Activated naive CD4-positive, alpha-beta T cell treated with anti-CD3 and anti-CD28 coated beads for 36 hours (primary cell): Measurements from ENCODE around the gene MAP3K14. TPM values are rescaled to one million over a fixed set of nuclear protein-coding genes. Genes with fewer than 3 reads are reported as not detected.
A peak's percentile ranks its signal among the peaks of the same experiment; 100 is the strongest.

Source experiments
- CTCF ChIA-PET: fragments of 350-600 bp; sonication (Branson Sonifier 250); formaldehyde crosslinking; loops from one replicate; lab custom pipeline; 2021; ENCODE audit warnings: antibody characterized with exemption; lab: Charles Lee
- DNase-seq: peaks from one replicate; pipeline ENCODE4 v3.0.0-alpha.2; 2020
- H3K27ac Mint-ChIP-seq: one replicate; pipeline ENCODE4 v1.8.0; 2021; ENCODE audit warnings: mild to moderate bottlenecking, mixed read lengths
- H3K27me3 Mint-ChIP-seq: one replicate; pipeline ENCODE4 v1.8.0; 2021; ENCODE audit warnings: low read depth, mixed read lengths
- H3K36me3 Mint-ChIP-seq: one replicate; pipeline ENCODE4 v1.8.0; 2021; ENCODE audit warnings: low read depth, mixed read lengths
- H3K4me1 Mint-ChIP-seq: one replicate; pipeline ENCODE4 v1.8.0; 2021; ENCODE audit warnings: low read depth, mixed read lengths
- H3K4me3 Mint-ChIP-seq: one replicate; pipeline ENCODE4 v1.8.0; 2021; ENCODE audit warnings: mild to moderate bottlenecking, moderate library complexity, mixed read lengths
- H3K9me3 Mint-ChIP-seq: one replicate; pipeline ENCODE4 v1.8.0; 2021; ENCODE audit warnings: mixed read lengths
- intact Hi-C: fragments of 100-400 bp; cut with micrococcal nuclease; formaldehyde crosslinking; loops from one replicate; pipeline ENCODE4 v1.15.1; 2023
- total RNA-seq, 2 experiments: library from RNA; stranded (reverse); gene quantifications; one replicate each; pipeline ENCODE4 v1.2.3, GENCODE V29; 2021

MAP3K14 gene
- total RNA-seq, 2 experiments from 2014 or later = 45.5 to 52.0 TPM

DNA sequence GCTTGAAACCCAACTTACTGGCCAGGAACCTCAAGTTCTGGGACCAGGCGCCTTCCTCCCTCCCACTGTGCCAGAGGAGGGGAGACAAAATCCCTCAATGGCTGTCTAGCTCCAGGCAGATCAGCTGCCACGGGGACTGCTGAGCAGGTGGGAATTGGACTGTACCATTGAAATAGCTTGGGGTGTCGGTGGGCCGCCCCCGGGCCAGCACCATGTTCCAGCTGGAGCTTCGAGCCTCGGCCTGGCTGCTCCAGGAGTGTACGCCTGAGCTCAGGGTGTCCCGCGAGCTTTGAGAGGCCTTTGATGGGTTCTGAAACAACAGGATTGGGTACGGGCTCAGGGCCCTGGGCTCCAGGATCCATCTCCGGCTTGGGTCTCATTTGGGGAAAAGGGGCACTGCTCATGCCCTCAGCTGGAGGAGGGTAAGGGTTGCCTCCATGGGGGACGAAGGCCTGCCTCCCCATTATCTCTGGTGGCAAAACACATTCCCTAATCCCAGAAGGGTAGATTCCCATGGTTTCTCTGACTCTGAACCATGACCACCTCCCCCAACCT is 50.4 kb downstream of the MAP3K14 start:
- no peak for DNase-seq
- Mint-ChIP-seq H3K27me3 (no peaks in the 10 kb centered on the region), H3K27ac (peak overlapping the region; percentile 54), H3K9me3 (no peaks in the 10 kb centered on the region), H3K4me3 (no peak overlapping the region), H3K4me1 (peaks cover 28% of the 10 kb centered on the region), H3K36me3 (peaks cover 40% of the 10 kb centered on the region)
- intact Hi-C loops = no loop called here
- CTCF ChIA-PET = interaction anchor here (0.6 to 1.5 kb wide), 6 partner anchors 9 to 131 kb away, joined by 3 to 5 read pairs (median 4); partner anchors contain the start of gene ACBD4

DNA sequence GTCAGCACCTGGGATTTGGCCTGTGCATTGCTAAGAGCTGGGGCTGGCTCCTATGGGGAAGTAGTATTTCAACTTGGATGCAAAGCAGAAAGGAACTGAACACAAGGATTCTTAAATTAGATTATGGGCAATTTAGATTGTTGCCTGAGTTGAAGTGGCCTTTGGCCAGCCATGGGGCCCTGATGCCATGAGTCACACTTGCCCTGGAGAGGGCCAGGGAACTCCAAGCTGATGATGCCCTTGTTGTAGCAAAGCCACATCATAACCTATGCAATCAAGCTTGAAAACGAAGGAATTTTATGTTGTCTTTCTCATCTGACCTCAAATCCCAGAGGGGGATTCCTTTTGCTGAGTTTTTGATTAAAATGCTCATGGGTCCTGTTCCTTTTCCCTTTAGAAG is 51.0 kb downstream of the MAP3K14 start:
- H3K36me3 Mint-ChIP-seq = peaks cover 37% of the 10 kb centered on the region
- intact Hi-C loops = no loop called here
- H3K4me1 Mint-ChIP-seq = peaks cover 28% of the 10 kb centered on the region
- no peaks in the 10 kb centered on the region for H3K27me3 Mint-ChIP-seq
- no peak overlapping the region for H3K4me3 Mint-ChIP-seq
- CTCF ChIA-PET = interaction anchor here (0.6 to 1.5 kb wide), 4 partner anchors 10 to 119 kb away, joined by 3 to 5 read pairs (median 4); no protein-coding TSS in a partner anchor
- H3K9me3 Mint-ChIP-seq = no peaks in the 10 kb centered on the region
- no peak for DNase-seq
- peak overlapping the region; percentile 54 for H3K27ac Mint-ChIP-seq

DNA sequence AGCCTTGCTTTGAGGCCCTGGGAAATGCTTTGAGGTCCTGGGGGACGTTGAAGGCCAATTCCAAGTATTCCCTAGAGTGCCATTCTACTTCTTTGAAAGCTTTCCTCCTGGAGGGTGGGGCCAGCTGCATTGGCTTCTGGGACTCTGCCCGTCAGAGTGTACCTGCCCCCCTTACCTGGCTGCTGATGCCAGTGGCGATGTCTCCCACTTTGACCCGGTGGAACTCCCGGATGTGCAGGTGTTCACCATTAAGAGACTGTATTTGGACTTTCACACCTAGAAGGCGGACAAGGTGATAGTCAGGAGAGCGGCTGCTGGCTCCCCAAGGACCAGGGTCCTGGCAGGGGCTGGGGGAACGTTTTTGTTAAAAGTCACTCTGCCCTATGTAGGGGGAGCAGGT is 51.8 kb downstream of the MAP3K14 start:
- no peak for DNase-seq
- H3K9me3 Mint-ChIP-seq = no peaks in the 10 kb centered on the region
- H3K4me3 Mint-ChIP-seq = no peak overlapping the region
- peaks cover 30% of the 10 kb centered on the region for H3K36me3 Mint-ChIP-seq
- intact Hi-C loops = no loop called here
- no peaks in the 10 kb centered on the region for H3K27me3 Mint-ChIP-seq
- CTCF ChIA-PET = interaction anchor here (0.7 to 1.1 kb wide), 2 partner anchors 37 to 46 kb away, joined by 3 to 4 read pairs; no protein-coding TSS in a partner anchor
- H3K27ac Mint-ChIP-seq = peak overlapping the region; percentile 18
- H3K4me1 Mint-ChIP-seq = peaks cover 23% of the 10 kb centered on the region

DNA sequence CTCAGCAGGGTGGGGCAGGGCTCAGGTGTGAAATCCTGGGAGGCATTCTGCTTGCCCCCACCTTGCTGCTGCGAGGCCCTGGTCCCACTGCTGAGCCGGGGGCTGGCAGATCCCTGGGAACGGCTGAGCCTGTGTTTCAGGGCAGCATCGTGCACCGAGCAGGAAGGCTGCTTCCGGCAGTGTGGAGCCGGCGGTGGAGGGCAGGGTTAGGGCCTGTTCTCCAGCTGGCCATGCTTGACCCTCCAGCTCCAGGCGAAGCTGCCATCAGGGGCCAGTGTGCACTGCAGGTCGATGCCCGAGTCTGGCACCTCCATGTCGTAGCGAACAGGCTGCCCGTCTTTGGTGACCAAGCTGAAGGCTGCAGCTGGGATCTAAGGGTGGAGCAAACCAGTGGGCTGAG is 52.4 kb downstream of the MAP3K14 start:
- intact Hi-C loops = no loop called here
- H3K27ac Mint-ChIP-seq = peak overlapping the region; percentile 18
- no peaks in the 10 kb centered on the region for H3K9me3 Mint-ChIP-seq
- no peak for DNase-seq
- no peaks in the 10 kb centered on the region for H3K27me3 Mint-ChIP-seq
- peaks cover 26% of the 10 kb centered on the region for H3K36me3 Mint-ChIP-seq
- peaks cover 19% of the 10 kb centered on the region for H3K4me1 Mint-ChIP-seq
- H3K4me3 Mint-ChIP-seq = no peak overlapping the region
- CTCF ChIA-PET = interaction anchor here (1.1 kb wide), 1 partner anchor 46 kb away, joined by 3 read pairs; no protein-coding TSS in a partner anchor

DNA sequence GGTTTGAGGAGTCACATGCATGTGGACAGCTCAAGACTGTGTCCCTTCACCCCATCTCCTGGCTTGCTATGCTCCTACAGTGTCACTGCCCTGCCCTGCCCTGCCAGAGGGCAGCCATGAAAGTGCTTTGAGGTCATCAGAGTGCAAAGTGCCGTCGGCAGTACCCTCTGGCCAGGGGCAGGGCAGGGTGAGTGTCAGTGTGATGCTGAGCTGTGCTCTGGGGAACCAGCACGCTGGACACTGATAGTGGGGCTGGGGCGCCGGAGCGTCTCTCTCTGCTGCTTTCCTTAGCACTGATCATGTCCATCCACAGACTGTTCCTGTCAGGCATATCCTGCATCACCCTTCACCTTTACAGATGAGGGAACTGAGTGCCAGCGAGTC is 53.4 kb downstream of the MAP3K14 start:
- DNase-seq = no peak
- Mint-ChIP-seq H3K4me3 (no peak overlapping the region), H3K27ac (peak overlapping the region; percentile 36), H3K27me3 (no peaks in the 10 kb centered on the region), H3K36me3 (peaks cover 24% of the 10 kb centered on the region), H3K4me1 (peaks cover 19% of the 10 kb centered on the region), H3K9me3 (no peaks in the 10 kb centered on the region)
- intact Hi-C loops = loop anchor here (2.0 kb wide), 1 partner anchor 39 kb away; no protein-coding TSS in a partner anchor
- CTCF ChIA-PET = interaction anchor here (0.9 to 2.3 kb wide), 6 partner anchors 9 to 128 kb away, joined by 3 to 10 read pairs (median 4); partner anchors contain the start of gene ACBD4

DNA sequence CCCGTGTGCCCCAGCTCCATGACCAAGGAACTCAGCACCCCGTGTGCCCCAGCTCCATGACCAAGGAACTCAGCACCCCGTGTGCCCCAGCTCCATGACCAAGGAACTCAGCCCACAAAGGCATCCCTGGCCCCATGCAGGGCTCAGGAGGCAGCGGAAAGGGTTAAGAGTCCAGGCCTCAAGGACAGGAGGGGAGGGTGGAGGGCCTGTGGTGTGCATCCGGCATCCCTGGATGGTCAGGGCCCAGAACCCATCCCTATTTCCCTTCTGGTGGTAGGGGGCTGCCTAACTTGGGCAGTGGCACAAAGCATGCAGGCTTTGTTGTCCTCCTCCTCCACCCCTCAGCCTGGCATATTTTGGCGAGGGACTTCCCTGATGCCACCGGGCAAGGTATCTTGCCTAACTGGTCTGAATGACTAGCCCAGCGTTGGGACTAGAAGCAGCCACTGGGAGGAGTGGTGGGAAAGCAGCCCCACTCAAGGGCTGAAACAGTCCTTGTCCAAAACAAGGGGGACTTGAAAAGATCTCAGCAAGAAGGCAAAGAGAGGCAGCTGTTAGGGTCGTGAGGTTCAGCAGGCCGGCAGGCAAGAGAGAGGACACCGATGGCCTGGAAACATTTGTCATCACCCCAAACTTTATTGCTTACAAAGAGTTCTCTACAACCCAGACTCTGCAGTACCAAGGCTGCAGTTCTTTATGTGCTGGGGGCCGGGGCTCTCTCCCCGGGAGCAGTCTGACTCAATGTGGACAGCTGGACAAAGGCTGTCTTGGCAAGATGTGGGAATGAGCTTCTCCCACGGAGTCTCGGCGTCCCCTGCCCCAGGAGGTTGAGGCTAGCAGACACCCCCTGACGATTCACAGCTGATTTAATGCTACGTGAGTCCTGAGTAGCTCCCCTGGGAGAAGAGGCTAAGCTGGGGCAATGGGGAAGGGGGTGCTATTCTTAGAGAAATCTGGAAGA is 54.0 kb downstream of the MAP3K14 start:
- DNase-seq = peak; percentile 27
- CTCF ChIA-PET = interaction anchor here (0.9 to 2.3 kb wide), 6 partner anchors 10 to 128 kb away, joined by 3 to 10 read pairs (median 4); partner anchors contain the start of gene ACBD4
- peaks cover 20% of the 10 kb centered on the region for H3K4me1 Mint-ChIP-seq
- H3K36me3 Mint-ChIP-seq = peaks cover 19% of the 10 kb centered on the region
- intact Hi-C loops = loop anchor here (1.0 to 2.0 kb wide), 2 partner anchors 15 to 38 kb away; no protein-coding TSS in a partner anchor
- peak overlapping the region; percentile 81 for H3K4me3 Mint-ChIP-seq
- H3K27me3 Mint-ChIP-seq = no peaks in the 10 kb centered on the region
- no peaks in the 10 kb centered on the region for H3K9me3 Mint-ChIP-seq
- peak overlapping the region; percentile 83 for H3K27ac Mint-ChIP-seq

DNA sequence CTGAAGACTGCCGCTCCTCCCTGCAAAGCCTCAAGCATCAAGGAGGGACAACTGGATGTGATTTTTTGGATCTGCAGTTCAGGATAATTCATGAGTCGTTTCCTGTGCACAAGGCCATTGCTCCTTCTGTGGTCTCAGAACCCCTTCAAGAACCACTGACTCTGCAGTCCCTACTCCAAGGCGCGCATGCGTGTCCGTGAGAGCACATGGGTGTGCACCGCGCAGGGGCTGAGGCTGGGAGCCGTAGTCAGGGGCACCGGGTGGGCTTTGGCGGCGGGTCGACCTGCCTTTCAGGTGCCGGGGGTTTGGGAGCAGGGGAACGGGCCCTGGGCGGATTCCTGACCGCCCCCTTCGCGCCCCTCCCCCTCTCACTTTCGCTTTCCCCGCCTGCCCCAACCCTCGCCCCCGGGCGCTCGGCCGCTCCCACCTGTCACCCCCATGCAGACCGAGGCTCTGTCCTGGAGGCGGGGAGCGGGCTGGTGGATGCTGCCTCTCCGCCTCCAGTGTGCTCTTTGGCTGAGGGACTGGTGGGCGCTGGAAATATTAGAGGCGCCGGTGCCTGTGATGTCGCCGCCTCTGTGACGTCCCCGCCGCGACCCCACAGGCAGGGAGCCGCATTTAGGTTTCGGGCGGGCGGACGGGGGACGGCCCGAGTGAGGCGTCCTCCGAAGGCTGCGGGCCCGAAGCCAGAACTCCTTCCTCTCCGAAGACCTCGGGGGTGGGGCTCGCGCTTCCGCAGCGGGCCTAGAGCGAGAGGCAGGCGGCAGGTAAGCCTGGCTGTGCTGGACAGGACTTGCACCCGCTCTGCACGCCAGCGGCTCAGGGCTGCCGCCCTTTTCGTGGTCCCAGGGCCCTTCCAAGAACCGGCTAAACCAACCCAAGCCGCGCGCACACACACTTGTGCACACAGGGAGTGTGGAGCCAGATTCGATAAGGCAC is 55.0 kb downstream of the MAP3K14 start, which contains the start of gene SPATA32:
TSS of gene SPATA32 (minus strand) at position 518 of the 939 bp plus-strand sequence. CDS start at position 440, 78 bp downstream.
- peak within 1 kb of the TSS; percentile 83 for H3K27ac Mint-ChIP-seq
- CTCF ChIA-PET = interaction anchor here (1.2 to 2.3 kb wide), 5 partner anchors 9 to 123 kb away, joined by 3 to 10 read pairs (median 5); no protein-coding TSS in a partner anchor
- H3K27me3 Mint-ChIP-seq = no peaks in the 10 kb centered on the region
- intact Hi-C loops = loop anchor here (1.0 to 2.0 kb wide), 2 partner anchors 15 to 37 kb away; no protein-coding TSS in a partner anchor
- H3K4me3 Mint-ChIP-seq = peak within 1 kb of the TSS; percentile 81
- H3K9me3 Mint-ChIP-seq = no peaks in the 10 kb centered on the region
- H3K4me1 Mint-ChIP-seq = peaks cover 28% of the 10 kb centered on the region
- DNase-seq = peak; percentile 79
- H3K36me3 Mint-ChIP-seq = peaks cover 11% of the 10 kb centered on the region

DNA sequence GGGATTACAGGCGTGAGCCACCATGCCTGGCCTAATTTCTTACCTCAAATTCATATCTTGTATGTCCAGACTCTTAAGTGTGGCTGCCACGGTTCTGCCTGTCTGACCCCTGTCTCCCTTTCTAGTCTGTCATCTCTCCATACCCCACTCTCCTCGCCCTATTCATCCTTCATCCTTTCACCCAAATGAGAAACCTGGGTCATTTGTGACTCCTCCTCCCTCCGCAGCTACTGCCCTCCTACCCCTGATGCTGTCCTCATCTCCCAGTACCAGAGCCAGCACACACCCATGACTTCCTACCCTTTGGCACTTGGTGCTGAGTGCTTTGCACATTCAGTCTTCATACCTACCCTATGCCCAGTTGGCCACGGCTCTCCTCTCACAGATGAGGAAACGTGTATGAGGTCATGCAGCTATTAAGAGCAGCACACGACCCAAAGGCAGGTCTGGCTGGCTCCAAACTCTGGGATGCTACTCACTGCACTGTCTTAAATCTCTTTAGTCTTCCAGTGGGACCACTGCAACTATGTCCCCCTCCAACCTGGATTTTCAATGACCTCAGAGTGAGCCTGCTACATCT is 56.5 kb downstream of the MAP3K14 start:
- CTCF ChIA-PET = interaction anchor here (0.6 to 4.1 kb wide), 9 partner anchors 10 to 127 kb away, joined by 3 to 27 read pairs (median 5); partner anchors contain the start of gene ACBD4
- Mint-ChIP-seq H3K27me3 (no peaks in the 10 kb centered on the region), H3K4me1 (peaks cover 36% of the 10 kb centered on the region), H3K36me3 (peaks cover 10% of the 10 kb centered on the region), H3K4me3 (no peak overlapping the region), H3K9me3 (no peaks in the 10 kb centered on the region), H3K27ac (no peak overlapping the region)
- intact Hi-C loops = no loop called here
- DNase-seq = no peak

DNA sequence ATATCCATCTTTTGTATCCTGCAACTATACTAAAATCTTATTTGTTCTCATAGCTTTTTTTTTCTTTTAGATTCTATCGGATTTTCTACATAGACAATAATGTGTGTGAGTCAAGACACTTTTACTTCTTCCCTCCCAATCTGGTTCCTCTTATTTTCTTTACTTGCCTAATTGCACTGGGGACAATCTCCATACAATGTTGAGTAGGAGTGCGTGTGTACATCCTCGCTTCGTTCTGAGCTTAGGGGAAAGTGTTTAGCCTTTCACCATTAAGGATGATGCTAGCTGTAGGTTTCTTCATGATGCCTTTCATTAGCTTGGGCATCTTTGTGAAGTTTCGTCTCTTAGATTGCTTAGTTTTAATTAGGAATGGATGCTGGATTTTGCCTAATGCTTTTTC is 57.8 kb downstream of the MAP3K14 start:
- H3K4me1 Mint-ChIP-seq = peaks cover 42% of the 10 kb centered on the region
- H3K27ac Mint-ChIP-seq = no peak overlapping the region
- no peak overlapping the region for H3K4me3 Mint-ChIP-seq
- peaks cover 5% of the 10 kb centered on the region for H3K36me3 Mint-ChIP-seq
- intact Hi-C loops = no loop called here
- DNase-seq = no peak
- H3K9me3 Mint-ChIP-seq = no peaks in the 10 kb centered on the region
- no peaks in the 10 kb centered on the region for H3K27me3 Mint-ChIP-seq
- CTCF ChIA-PET = interaction anchor here (1.0 to 4.1 kb wide), 7 partner anchors 9 to 127 kb away, joined by 3 to 27 read pairs (median 6); partner anchors contain the start of gene ACBD4

DNA sequence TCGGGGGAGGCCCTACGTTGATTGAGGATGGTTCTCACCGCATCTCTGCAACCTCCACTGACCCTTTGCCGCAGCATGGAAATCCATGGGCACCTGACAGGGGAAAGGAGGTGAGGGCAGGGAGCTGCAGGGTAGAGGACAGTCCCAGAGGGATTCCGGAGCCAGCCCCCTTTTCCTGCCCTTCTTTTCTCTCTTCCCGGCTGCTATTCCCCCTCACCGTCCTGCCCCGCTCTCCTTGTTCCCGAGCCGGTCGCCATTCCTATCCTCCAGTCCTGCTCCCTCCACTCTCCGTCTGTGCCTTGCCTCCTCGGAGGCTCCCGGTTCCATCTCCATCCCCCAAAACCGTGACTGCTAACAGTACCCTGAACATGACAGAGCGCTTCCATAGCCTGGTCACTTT is 59.7 kb downstream of the MAP3K14 start:
- Mint-ChIP-seq H3K9me3 (no peaks in the 10 kb centered on the region), H3K4me3 (no peak overlapping the region), H3K27ac (no peak overlapping the region), H3K4me1 (peaks cover 51% of the 10 kb centered on the region), H3K36me3 (peaks cover 2% of the 10 kb centered on the region), H3K27me3 (no peaks in the 10 kb centered on the region)
- CTCF ChIA-PET = interaction anchor here (4.1 kb wide), 1 partner anchor 38 kb away, joined by 27 read pairs; no protein-coding TSS in a partner anchor
- DNase-seq = no peak
- intact Hi-C loops = no loop called here
